Sigmoid colon (tissue), 3 donors: ENCODE measurements around the gene SIK3.

Experiments
- CTCF ChIP-seq, 4 experiments: fragments of 450-650 bp in 3 of 4; fragments of 200-600 bp in 1 of 4; IDR thresholded peaks; one replicate each; pipeline ENCODE4 v1.5.1; 2016 to 2019; ENCODE audit warnings: antibody characterized with exemption in 4 of 4, mild to moderate bottlenecking in 3 of 4, moderate library complexity in 2 of 4
- POLR2A ChIP-seq, 2 donors: fragments of 450-650 bp; IDR thresholded peaks; one replicate each; pipeline ENCODE4 v1.6.1; 2016; ENCODE audit warnings: antibody characterized with exemption in 2 of 2, mild to moderate bottlenecking in 2 of 2, moderate library complexity in 2 of 2

GRCh38 chr11:117037279-117037974 lies 60.8 kb downstream of the SIK3 start:
- TF ChIP-seq POLR2A (IDR thresholded peaks at IDR 0.05) (no peak), CTCF (IDR thresholded peaks at IDR 0.05) (no peak)
